ENCODE results near the gene KNDC1. TPM values are rescaled to one million over a fixed set of nuclear protein-coding genes. Genes with fewer than 3 reads are reported as not detected.

KNDC1 gene
- total and polyA plus RNA-seq, 2 donors (not counting 1 experiment from before 2014, with no cell fraction given), result 0.17 to 0.45 TPM

DNA sequence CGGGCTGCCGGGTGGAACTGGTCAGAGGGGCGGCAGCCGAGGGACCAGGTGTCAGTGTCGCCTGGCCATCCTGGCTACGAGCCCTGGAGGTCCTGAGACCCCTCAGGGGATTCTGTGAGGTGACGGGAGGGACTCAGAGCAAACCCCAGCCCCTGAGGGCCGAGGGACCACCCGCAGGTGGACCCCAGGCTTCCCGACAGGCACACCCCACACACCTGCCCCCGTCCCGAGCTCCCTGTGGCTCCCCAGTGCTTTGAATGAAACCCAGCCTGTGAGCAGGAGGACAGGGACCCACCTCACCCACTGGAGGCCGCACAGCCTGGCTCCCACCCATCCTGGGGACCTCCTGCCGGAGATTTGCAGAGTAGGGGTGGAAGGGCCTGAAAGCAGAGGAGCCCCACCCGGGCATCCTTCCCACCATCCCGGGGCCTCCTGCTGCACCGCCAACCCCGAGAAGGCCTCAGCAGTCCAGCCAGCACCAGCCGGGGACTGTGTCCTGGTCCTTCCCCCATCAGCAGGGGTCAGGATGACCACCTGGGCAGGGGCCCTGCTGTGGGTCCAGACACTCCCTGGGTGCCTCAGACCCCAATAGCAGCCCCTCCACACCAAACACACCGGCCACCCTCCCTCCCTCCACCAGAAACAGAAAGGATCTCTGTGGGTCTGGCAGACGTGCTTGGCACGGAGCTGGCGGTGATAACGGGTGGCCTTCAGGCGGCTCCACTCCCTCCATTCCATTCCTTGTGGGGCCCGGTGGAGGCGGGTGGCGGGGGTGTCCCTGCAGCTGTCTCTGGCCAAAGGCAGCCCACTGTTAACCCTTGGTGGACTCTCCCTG, 91.6 kb downstream of the KNDC1 start:
- H3K4me1 ChIP-seq (ENCODE audit: control insufficient read depth in 2 of 2, insufficient read depth in 2 of 2, low read length in 2 of 2), result no peaks in the 10 kb centered on the region
- no peaks in the 10 kb centered on the region for H4K20me1 ChIP-seq (ENCODE audit: control insufficient read depth, insufficient read depth, low read length, poor library complexity, severe bottlenecking)
- H3K27ac ChIP-seq (ENCODE audit: low read length in 2 of 2), result no peak overlapping the region
- ChIA-PET POLR2A (no interaction called here), CTCF (no interaction called here)
- H3K36me3 ChIP-seq (replicated peaks in 1 of 2; ENCODE audit: control extremely low read depth in 1 of 2, control insufficient read depth in 1 of 2, extremely low read depth in 1 of 2, insufficient read depth in 2 of 2, low read length in 1 of 2), result no peaks in the 10 kb centered on the region
- no peak overlapping the region for H3K4me2 ChIP-seq (replicated peaks; ENCODE audit: low read depth, low read length, poor library complexity, severe bottlenecking)
- no peak overlapping the region for H3K27ac Mint-ChIP-seq
- H3K4me1 Mint-ChIP-seq, result peaks cover 2% of the 10 kb centered on the region
- peaks cover 0 to 2% (median 0%) of the 10 kb centered on the region in 3 donors for H3K9me3 ChIP-seq (ENCODE audit: control extremely low read depth in 1 of 3, control insufficient read depth in 2 of 3, insufficient read depth in 1 of 3, low read length in 2 of 3)
- H2AFZ ChIP-seq (ENCODE audit: insufficient read depth, low read depth, low read length, poor library complexity, severe bottlenecking), result no peak overlapping the region
- H3K9me3 Mint-ChIP-seq (ENCODE audit: insufficient read depth), result no peaks in the 10 kb centered on the region
- H3K27me3 Mint-ChIP-seq, result peaks cover 20% of the 10 kb centered on the region
- intact Hi-C loops (cut with micrococcal nuclease), result no loop called here
- no peak overlapping the region for H3K4me3 Mint-ChIP-seq
- ATAC-seq (ENCODE audit: low read depth) (no peak), DNase-seq (no peak)
- no peak for TF ChIP-seq EZH2 (IDR thresholded peaks at IDR 0.05; ENCODE audit: borderline replicate concordance, insufficient read depth, low read depth, low read length, poor library complexity, severe bottlenecking)
- TF ChIP-seq, protein P1, sequence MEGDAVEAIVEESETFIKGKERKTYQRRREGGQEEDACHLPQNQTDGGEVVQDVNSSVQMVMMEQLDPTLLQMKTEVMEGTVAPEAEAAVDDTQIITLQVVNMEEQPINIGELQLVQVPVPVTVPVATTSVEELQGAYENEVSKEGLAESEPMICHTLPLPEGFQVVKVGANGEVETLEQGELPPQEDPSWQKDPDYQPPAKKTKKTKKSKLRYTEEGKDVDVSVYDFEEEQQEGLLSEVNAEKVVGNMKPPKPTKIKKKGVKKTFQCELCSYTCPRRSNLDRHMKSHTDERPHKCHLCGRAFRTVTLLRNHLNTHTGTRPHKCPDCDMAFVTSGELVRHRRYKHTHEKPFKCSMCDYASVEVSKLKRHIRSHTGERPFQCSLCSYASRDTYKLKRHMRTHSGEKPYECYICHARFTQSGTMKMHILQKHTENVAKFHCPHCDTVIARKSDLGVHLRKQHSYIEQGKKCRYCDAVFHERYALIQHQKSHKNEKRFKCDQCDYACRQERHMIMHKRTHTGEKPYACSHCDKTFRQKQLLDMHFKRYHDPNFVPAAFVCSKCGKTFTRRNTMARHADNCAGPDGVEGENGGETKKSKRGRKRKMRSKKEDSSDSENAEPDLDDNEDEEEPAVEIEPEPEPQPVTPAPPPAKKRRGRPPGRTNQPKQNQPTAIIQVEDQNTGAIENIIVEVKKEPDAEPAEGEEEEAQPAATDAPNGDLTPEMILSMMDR (IDR thresholded peaks at IDR 0.05), result no peak
- 84% methylated on average over 27 of the region's 28 CpGs for WGBS (ENCODE audit: insufficient coverage)
- no peaks in the 10 kb centered on the region for H3K27me3 ChIP-seq (replicated peaks in 1 of 4; ENCODE audit: control extremely low read depth in 1 of 4, control insufficient read depth in 3 of 4, insufficient read depth in 4 of 4, low read length in 3 of 4)
- no peak overlapping the region for H3K9ac ChIP-seq (ENCODE audit: low read length)
- H3K79me2 ChIP-seq (ENCODE audit: control insufficient read depth, insufficient read depth, low read length), result no peaks in the 10 kb centered on the region
- H3K4me3 ChIP-seq (ENCODE audit: control extremely low read depth in 1 of 5, extremely low read depth in 1 of 5, insufficient read depth in 1 of 5, low read depth in 2 of 5, low read length in 4 of 5), result no peak overlapping the region

DNA sequence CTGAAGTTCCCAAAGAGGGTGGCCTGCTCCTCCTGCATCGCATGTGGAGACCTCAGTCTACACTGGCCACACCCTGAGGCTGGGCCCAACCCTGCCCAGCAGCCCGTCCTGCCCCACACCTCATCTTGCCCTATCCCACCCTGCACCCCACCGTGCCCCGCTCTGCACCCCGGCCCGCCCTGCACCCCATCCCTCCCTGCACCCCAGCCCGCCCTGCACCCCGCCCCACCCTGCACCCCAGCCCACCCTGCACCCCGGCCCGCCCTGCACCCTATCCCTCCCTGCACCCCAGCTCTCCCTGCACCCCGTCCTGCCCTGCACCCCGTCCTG, 92.2 kb downstream of the KNDC1 start:
- peaks cover 16% of the 10 kb centered on the region for H3K27me3 Mint-ChIP-seq
- Histone ChIP-seq H3K4me2 (replicated peaks; ENCODE audit: low read depth, low read length, poor library complexity, severe bottlenecking) (no peak overlapping the region), H3K9ac (ENCODE audit: low read length) (no peak overlapping the region), H4K20me1 (ENCODE audit: control insufficient read depth, insufficient read depth, low read length, poor library complexity, severe bottlenecking) (no peaks in the 10 kb centered on the region), H3K9me3 (ENCODE audit: control extremely low read depth in 1 of 3, control insufficient read depth in 2 of 3, insufficient read depth in 1 of 3, low read length in 2 of 3) (peaks cover 0 to under 1% (median 0%) of the 10 kb centered on the region in 3 donors), H3K79me2 (ENCODE audit: control insufficient read depth, insufficient read depth, low read length) (no peaks in the 10 kb centered on the region), H3K36me3 (replicated peaks in 1 of 2; ENCODE audit: control extremely low read depth in 1 of 2, control insufficient read depth in 1 of 2, extremely low read depth in 1 of 2, insufficient read depth in 2 of 2, low read length in 1 of 2) (no peaks in the 10 kb centered on the region), H3K27ac (ENCODE audit: low read length in 2 of 2) (no peak overlapping the region), H2AFZ (ENCODE audit: insufficient read depth, low read depth, low read length, poor library complexity, severe bottlenecking) (no peak overlapping the region), H3K4me1 (ENCODE audit: control insufficient read depth in 2 of 2, insufficient read depth in 2 of 2, low read length in 2 of 2) (peaks cover 3 to 4% of the 10 kb centered on the region in 2 donors), H3K4me3 (ENCODE audit: control extremely low read depth in 1 of 5, extremely low read depth in 1 of 5, insufficient read depth in 1 of 5, low read depth in 2 of 5, low read length in 4 of 5) (no peak overlapping the region), H3K27me3 (replicated peaks in 1 of 4; ENCODE audit: control extremely low read depth in 1 of 4, control insufficient read depth in 3 of 4, insufficient read depth in 4 of 4, low read length in 3 of 4) (no peaks in the 10 kb centered on the region)
- WGBS (ENCODE audit: insufficient coverage), result 69% methylated on average over 4 of the region's 12 CpGs
- TF ChIP-seq EZH2 (IDR thresholded peaks at IDR 0.05; ENCODE audit: borderline replicate concordance, insufficient read depth, low read depth, low read length, poor library complexity, severe bottlenecking), result no peak
- TF ChIP-seq, protein P1 (IDR thresholded peaks at IDR 0.05), result no peak
- ChIA-PET POLR2A (no interaction called here), CTCF (no interaction called here)
- no peak for DNase-seq
- intact Hi-C loops (cut with micrococcal nuclease), result no loop called here
- peaks cover 3% of the 10 kb centered on the region for H3K4me1 Mint-ChIP-seq
- H3K4me3 Mint-ChIP-seq, result no peak overlapping the region
- no peak for ATAC-seq (ENCODE audit: low read depth)
- no peak overlapping the region for H3K27ac Mint-ChIP-seq
- H3K9me3 Mint-ChIP-seq (ENCODE audit: insufficient read depth), result no peaks in the 10 kb centered on the region
